ENCODE data around the gene RBL1.
"Not testable (repeated sequence)": the region's sequence is repeated elsewhere in the genome, so short reads cannot be mapped to it uniquely, and the experiment has no call there.

- not testable (repeated sequence) for TF ChIP-seq CTCF (IDR thresholded peaks at IDR 0.05); ZFX (IDR thresholded peaks at IDR 0.05; ENCODE audit: borderline replicate concordance)
Measured at GRCh38 chr20:37001634-37002033, 94.2 kb downstream of the RBL1 start.

Measured in 22Rv1 (cell line).